ENCODE data around the gene CELA2B. TPM values are rescaled to one million over a fixed set of nuclear protein-coding genes. Genes with fewer than 3 reads are reported as not detected.
A peak's percentile ranks its signal among the peaks of the same experiment; 100 is the strongest.

CELA2B gene
- total and polyA plus RNA-seq, 9 of the 15 experiments (the other 6 are each of a cell fraction or from before 2014, with no cell fraction given) = 0.25 to 2.1 (median 0.38) TPM; not detected in 5

GRCh38 chr1:15501208-15502032 is 25.5 kb downstream of the CELA2B start (continued):
- TF ChIP-seq GABPB2 (CRISPR knock-in tag; conservative IDR thresholded peaks at IDR 0.05) (no peak), ZNF174 (CRISPR knock-in tag; IDR thresholded peaks at IDR 0.05) (no peak), DPF2 (IDR thresholded peaks at IDR 0.05) (0 out of 2 replicates have a peak, but pooled peaks have one; percentile 23), MAFF (IDR thresholded peaks at IDR 0.05; ENCODE audit: low read length) (no peak), SIN3A (IDR thresholded peaks at IDR 0.05; ENCODE audit: borderline replicate concordance in 2 of 2, control insufficient read depth in 1 of 2, low read depth in 2 of 2, low read length in 2 of 2) (no peak), ZFP1 (CRISPR knock-in tag; IDR thresholded peaks at IDR 0.05) (no peak), NCOA2 (IDR thresholded peaks at IDR 0.05; ENCODE audit: partially characterized antibody in 2 of 2) (no peak), SMAD3 (CRISPR knock-in tag; conservative IDR thresholded peaks at IDR 0.05) (no peak), KLF6 (CRISPR knock-in tag; IDR thresholded peaks at IDR 0.05; ENCODE audit: borderline replicate concordance) (no peak), RAD51 (IDR thresholded peaks at IDR 0.05; ENCODE audit: borderline replicate concordance, low read depth) (no peak), ZNF347 (CRISPR knock-in tag; IDR thresholded peaks at IDR 0.05; ENCODE audit: low read depth) (no peak), HOXB6 (CRISPR knock-in tag; IDR thresholded peaks at IDR 0.05; ENCODE audit: borderline replicate concordance) (no peak), ZBTB33 (CRISPR knock-in tag; IDR thresholded peaks at IDR 0.05) (no peak), ZHX1 (conservative IDR thresholded peaks at IDR 0.05; ENCODE audit: low read length) (no peak), ZNF436 (CRISPR knock-in tag; IDR thresholded peaks at IDR 0.05) (no peak), ZNF75A (CRISPR knock-in tag; IDR thresholded peaks at IDR 0.05) (no peak), ZNF77 (CRISPR knock-in tag; IDR thresholded peaks at IDR 0.05) (no peak), HNRNPUL1 (IDR thresholded peaks at IDR 0.05; ENCODE audit: low read length) (no peak), CCAR2 (IDR thresholded peaks at IDR 0.05; ENCODE audit: low read depth, low read length) (no peak), SAP30 (IDR thresholded peaks at IDR 0.05; ENCODE audit: borderline replicate concordance, insufficient read depth, low read depth, low read length, poor library complexity, severe bottlenecking) (no peak), E2F5 (CRISPR knock-in tag; IDR thresholded peaks at IDR 0.05) (no peak), EHMT2 (IDR thresholded peaks at IDR 0.05) (no peak)
